H9 (cell line): ENCODE measurements around the gene IRX2. TPM values are rescaled to one million over a fixed set of nuclear protein-coding genes. Genes with fewer than 3 reads are reported as not detected.

Source experiments
- DNase-seq: peaks from one replicate; pipeline ENCODE4 v3.0.0-alpha.2; 2017
- H2AFZ ChIP-seq: one replicate; pipeline ENCODE4 v1.6.1; 2013; ENCODE audit warnings: mild to moderate bottlenecking, low read length, control low read depth, moderate library complexity
- H2AK5ac ChIP-seq: 2 replicates; pipeline ENCODE4 v1.6.1; 2013; ENCODE audit warnings: low read length, control low read depth, mixed read lengths; ENCODE audit not compliant: insufficient read length
- H2BK120ac ChIP-seq: one replicate; pipeline ENCODE4 v1.6.1; 2013; ENCODE audit warnings: low read depth, mild to moderate bottlenecking, low read length, control low read depth, inconsistent platforms; ENCODE audit not compliant: poor library complexity, severe bottlenecking
- H2BK12ac ChIP-seq: 2 replicates; pipeline ENCODE4 v1.6.1; 2013; ENCODE audit warnings: low read length, control low read depth, mixed read lengths, low read depth; ENCODE audit not compliant: insufficient read length
- H2BK15ac ChIP-seq: 2 replicates; pipeline ENCODE4 v1.6.1; 2013; ENCODE audit warnings: low read depth, low read length, control low read depth
- H2BK20ac ChIP-seq: one replicate; pipeline ENCODE4 v1.6.1; 2013; ENCODE audit warnings: low read depth, mild to moderate bottlenecking, low read length, control low read depth, inconsistent platforms; ENCODE audit not compliant: poor library complexity, severe bottlenecking
- H2BK5ac ChIP-seq: 2 replicates; pipeline ENCODE4 v1.6.1; 2013; ENCODE audit warnings: low read length, control low read depth, mixed read lengths; ENCODE audit not compliant: insufficient read length
- H3K14ac ChIP-seq: 2 replicates; pipeline ENCODE4 v1.6.1; 2013; ENCODE audit warnings: low read length, control low read depth; ENCODE audit not compliant: insufficient read depth
- H3K18ac ChIP-seq: 2 replicates; pipeline ENCODE4 v1.6.1; 2013; ENCODE audit warnings: low read depth, mild to moderate bottlenecking, mixed read lengths, low read length, control low read depth; ENCODE audit not compliant: insufficient read length
- H3K23ac ChIP-seq: 2 replicates; pipeline ENCODE4 v1.6.1; 2013; ENCODE audit warnings: low read length, control low read depth, mixed read lengths, low read depth; ENCODE audit not compliant: insufficient read length
- H3K23me2 ChIP-seq: 2 replicates; pipeline ENCODE4 v1.6.1; 2013; ENCODE audit warnings: low read depth, mild to moderate bottlenecking, mixed read lengths, low read length, control low read depth; ENCODE audit not compliant: insufficient read length, poor library complexity, severe bottlenecking
- H3K27ac ChIP-seq: 2 replicates; pipeline ENCODE4 v1.5.1; 2013; ENCODE audit warnings: low read length, control low read depth, mixed read lengths, low read depth; ENCODE audit not compliant: insufficient read length
- H3K27me3 ChIP-seq: 2 replicates; pipeline ENCODE4 v1.6.1; 2013; ENCODE audit warnings: low read length, control low read depth, inconsistent platforms; ENCODE audit not compliant: insufficient read depth
- H3K4ac ChIP-seq: 2 replicates; pipeline ENCODE4 v1.6.1; 2013; ENCODE audit warnings: low read depth, mild to moderate bottlenecking, control low read depth, inconsistent platforms, low read length, moderate library complexity
- H3K4me1 ChIP-seq: 2 replicates; pipeline ENCODE4 v1.6.1; 2013; ENCODE audit warnings: low read length, control low read depth, inconsistent platforms; ENCODE audit not compliant: insufficient read depth
- H3K4me2 ChIP-seq: 2 replicates; pipeline ENCODE4 v1.6.1; 2013; ENCODE audit warnings: low read length, control low read depth, mixed read lengths; ENCODE audit not compliant: insufficient read length, insufficient read depth
- H3K56ac ChIP-seq: 2 replicates; pipeline ENCODE4 v1.6.1; 2013; ENCODE audit warnings: low read depth, mild to moderate bottlenecking, mixed read lengths, low read length, control low read depth; ENCODE audit not compliant: insufficient read length
- H3K79me1 ChIP-seq: 2 replicates; pipeline ENCODE4 v1.6.1; 2013; ENCODE audit warnings: low read depth, mild to moderate bottlenecking, moderate library complexity, low read length, control low read depth, inconsistent platforms; ENCODE audit not compliant: insufficient read depth, poor library complexity, severe bottlenecking
- H3K79me2 ChIP-seq: 2 replicates; pipeline ENCODE4 v1.6.1; 2013; ENCODE audit warnings: low read length, control low read depth, inconsistent platforms; ENCODE audit not compliant: insufficient read depth
- H3K9ac ChIP-seq: 2 replicates; pipeline ENCODE4 v1.6.1; 2013; ENCODE audit warnings: low read length, control low read depth, mixed read lengths; ENCODE audit not compliant: insufficient read length; ENCODE audit errors: extremely low read depth
- H3K9me3 ChIP-seq: one replicate; pipeline ENCODE4 v1.6.1; 2013; ENCODE audit warnings: low read depth, low read length, inconsistent platforms; ENCODE audit not compliant: control insufficient read depth
- H3T11ph ChIP-seq: one replicate; pipeline ENCODE4 v1.6.1; 2013; ENCODE audit warnings: mild to moderate bottlenecking, low read length, control low read depth, inconsistent platforms
- H4K20me1 ChIP-seq: one replicate; pipeline ENCODE4 v1.6.1; 2013; ENCODE audit not compliant: control insufficient read depth, insufficient read length, insufficient read depth
- H4K5ac ChIP-seq: 2 replicates; pipeline ENCODE4 v1.6.1; 2013; ENCODE audit warnings: low read depth, mild to moderate bottlenecking, mixed read lengths, low read length, control low read depth; ENCODE audit not compliant: insufficient read length
- H4K8ac ChIP-seq: replicated peaks from 2 replicates; pipeline ENCODE4 v1.6.1; 2013; ENCODE audit warnings: low read length, control low read depth, mixed read lengths, low read depth; ENCODE audit not compliant: insufficient read length
- H4K91ac ChIP-seq: 2 replicates; pipeline ENCODE4 v1.6.1; 2013; ENCODE audit warnings: low read depth, mild to moderate bottlenecking, moderate library complexity, mixed read lengths, low read length, control low read depth; ENCODE audit not compliant: insufficient read length
- H3K27ac Mint-ChIP-seq, 3 experiments: 2 replicates in 2 of 3; 3 replicates in 1 of 3; pipeline ENCODE4 v1.8.0; 2020 to 2021; ENCODE audit warnings: mixed read lengths in 3 of 3, mild to moderate bottlenecking in 1 of 3, moderate library complexity in 1 of 3
- H3K27me3 Mint-ChIP-seq: 2 replicates; pipeline ENCODE4 v1.8.0; 2021; ENCODE audit warnings: low read depth, mild to moderate bottlenecking, moderate library complexity, mixed read lengths
- H3K36me3 Mint-ChIP-seq, 3 experiments: 2 replicates in 2 of 3; 3 replicates in 1 of 3; pipeline ENCODE4 v1.8.0; 2020 to 2021; ENCODE audit warnings: low read depth in 3 of 3, mixed read lengths in 3 of 3; ENCODE audit not compliant: insufficient read depth in 1 of 3
- H3K4me1 Mint-ChIP-seq, 2 experiments: 2 replicates each; pipeline ENCODE4 v1.8.0; 2020; ENCODE audit warnings: mixed read lengths in 2 of 2
- H3K4me3 Mint-ChIP-seq, 2 experiments: 2 replicates in 1 of 2; 3 replicates in 1 of 2; pipeline ENCODE4 v1.8.0; 2020 to 2021; ENCODE audit warnings: mild to moderate bottlenecking in 2 of 2, mixed read lengths in 2 of 2, moderate library complexity in 1 of 2
- H3K9me3 Mint-ChIP-seq, 2 experiments: 2 replicates in 1 of 2; 3 replicates in 1 of 2; pipeline ENCODE4 v1.8.0; 2020; ENCODE audit warnings: mild to moderate bottlenecking in 2 of 2, mixed read lengths in 2 of 2, moderate library complexity in 1 of 2
- CTCF ChIP-seq: fragments of 200-600 bp; sonication (generic); conservative IDR thresholded peaks from 3 replicates; pipeline ENCODE4 v1.8.0; 2021; ENCODE audit warnings: antibody characterized with exemption, mild to moderate bottlenecking
- WGBS: extraction: QIAGEN DNeasy Blood & Tissue Kit; methylation state at CpG from one replicate; pipeline ENCODE4 v1.1.7; 2013; ENCODE audit warnings: missing lambda C conversion rate, low lambda C conversion rate, mixed read lengths; ENCODE audit not compliant: insufficient read length; ENCODE audit errors: extremely low coverage; 5-methylcytosine and 5-hydroxymethylcytosine counted together
- total RNA-seq: library from RNA; stranded (reverse); gene quantifications from 2 replicates; pipeline ENCODE4 v1.2.1, GENCODE V29; 2021

Gene IRX2
- total RNA-seq, 1 experiment from 2014 or later, result 91.6 TPM

DNA sequence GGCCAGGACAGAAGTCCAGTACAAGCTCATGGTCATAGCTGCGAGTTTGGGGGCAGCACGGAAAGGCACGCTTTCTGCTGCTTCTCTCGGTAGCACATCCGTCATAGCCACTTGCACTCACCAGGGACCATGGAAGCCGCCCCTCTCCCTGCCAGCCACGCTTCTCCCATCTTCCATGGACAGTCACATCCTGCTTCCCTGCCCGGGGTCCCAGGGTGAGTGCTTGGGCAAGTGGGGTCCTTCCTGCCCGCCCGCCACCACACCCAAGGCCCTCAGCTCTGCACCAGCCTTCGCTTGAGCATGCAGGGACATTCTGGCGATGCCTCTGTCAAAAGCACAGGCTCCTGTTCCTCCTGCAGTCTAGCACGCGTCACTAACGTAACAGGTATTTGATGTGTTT, 13.1 kb upstream of the IRX2 start:
- Mint-ChIP-seq H3K4me1 (peaks cover 31 to 38% of the 10 kb centered on the region in 2 experiments), H3K27ac (no peak overlapping the region), H3K36me3 (peaks cover 0 to 4% (median 0%) of the 10 kb centered on the region in 3 experiments; a peak in 2 of 7 replicates), H3K9me3 (peaks cover 0 to 3% of the 10 kb centered on the region in 2 experiments; a peak in 1 of 5 replicates), H3K4me3 (no peak overlapping the region), H3K27me3 (peaks cover 31% of the 10 kb centered on the region)
- H3K56ac ChIP-seq, result no peak overlapping the region
- no peaks in the 10 kb centered on the region for H3K9me3 ChIP-seq
- H2BK12ac ChIP-seq, result no peak overlapping the region
- H2BK120ac ChIP-seq, result no peak overlapping the region
- no peak overlapping the region for H2BK20ac ChIP-seq
- no peak for DNase-seq
- no peak overlapping the region for H3K14ac ChIP-seq
- WGBS, result no CpG with 5 or more reads among the region's 15 CpGs
- H3K4ac ChIP-seq, result no peak overlapping the region
- H3K23me2 ChIP-seq, result no peaks in the 10 kb centered on the region
- no peaks in the 10 kb centered on the region; the same call in 1 of the 2 replicates for H3K27me3 ChIP-seq
- no peak overlapping the region for H4K91ac ChIP-seq
- H2AFZ ChIP-seq, result no peak overlapping the region
- no peak overlapping the region for H3K9ac ChIP-seq
- peaks cover 3% of the 10 kb centered on the region; the same call in 1 of the 2 replicates for H3K4me1 ChIP-seq
- H3K79me1 ChIP-seq, result no peaks in the 10 kb centered on the region
- H3K23ac ChIP-seq, result no peak overlapping the region
- no peak overlapping the region for H3K27ac ChIP-seq
- no peak for TF ChIP-seq CTCF
- no peak overlapping the region for H2BK5ac ChIP-seq
- no peaks in the 10 kb centered on the region for H3K79me2 ChIP-seq
- no peak overlapping the region for H3K18ac ChIP-seq
- no peak overlapping the region for H4K8ac ChIP-seq
- no peaks in the 10 kb centered on the region for H4K20me1 ChIP-seq
- no peak overlapping the region for H3K4me2 ChIP-seq
- no peak overlapping the region for H4K5ac ChIP-seq
- H2AK5ac ChIP-seq, result no peak overlapping the region
- no peak overlapping the region for H3T11ph ChIP-seq
- H2BK15ac ChIP-seq, result no peak overlapping the region
